Vagina (tissue), 2 donors: ENCODE measurements around the gene S100A7.

ENCODE experiments used
- CTCF ChIP-seq, 3 experiments: fragments of 450-650 bp in 2 of 3; fragments of 200-600 bp in 1 of 3; sonication (generic) in 1 of 3; IDR thresholded peaks; one replicate each; pipeline ENCODE4 v1.5.1; 2017 to 2019; ENCODE audit warnings: antibody characterized with exemption in 3 of 3, mild to moderate bottlenecking in 2 of 3, moderate library complexity in 2 of 3
- POLR2A ChIP-seq, 2 donors: fragments of 450-650 bp; IDR thresholded peaks; one replicate each; pipeline ENCODE4 v1.6.1; 2017; ENCODE audit warnings: antibody characterized with exemption in 2 of 2, mild to moderate bottlenecking in 2 of 2, moderate library complexity in 2 of 2
- POLR2AphosphoS5 ChIP-seq, 2 donors: sonication (generic); formaldehyde crosslinking; IDR thresholded peaks; one replicate each; pipeline ENCODE4 v1.9.0; 2017; ENCODE audit warnings: antibody characterized with exemption in 2 of 2, mild to moderate bottlenecking in 2 of 2, low read depth in 1 of 2; ENCODE audit not compliant: insufficient read depth in 1 of 2

DNA sequence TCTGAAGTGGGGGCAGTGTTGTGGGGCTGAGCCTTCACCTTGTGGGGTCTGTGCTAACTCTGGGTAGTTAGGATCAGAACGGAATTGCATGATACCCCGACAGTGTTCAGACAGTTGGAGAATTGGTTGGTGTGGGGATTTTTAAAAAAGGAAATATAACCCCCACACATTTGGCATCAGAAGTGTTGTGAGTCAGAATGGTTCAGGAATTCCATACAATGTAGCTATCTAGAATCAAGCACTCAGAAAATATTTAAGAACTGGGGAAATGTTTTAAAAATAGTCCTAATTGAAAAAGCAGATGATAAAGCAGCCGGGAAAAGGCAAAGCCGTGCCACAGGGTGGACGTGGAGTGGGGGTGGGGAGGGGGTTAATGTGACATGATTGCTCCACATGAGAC lies 6.5 kb upstream of the S100A7 start:
- TF ChIP-seq POLR2A (IDR thresholded peaks at IDR 0.05) (no peak), CTCF (IDR thresholded peaks at IDR 0.05) (no peak), POLR2AphosphoS5 (IDR thresholded peaks at IDR 0.05; ENCODE audit: insufficient read depth in 1 of 2, low read depth in 1 of 2) (no peak)
